GM18517 (cell line): Measurements from ENCODE around the gene ME1.
"Not testable (repeated sequence)": the region's sequence is repeated elsewhere in the genome, so short reads cannot be mapped to it uniquely, and the experiment has no call there.

Experiments used
- ATAC-seq: cut with Tn5 transposase; IDR thresholded peaks from one replicate; pipeline ENCODE4 v1.9.1; 2021; ENCODE audit warnings: mild to moderate bottlenecking, moderate library complexity; ENCODE audit not compliant: unreplicated experiment

Gene ME1

DNA sequence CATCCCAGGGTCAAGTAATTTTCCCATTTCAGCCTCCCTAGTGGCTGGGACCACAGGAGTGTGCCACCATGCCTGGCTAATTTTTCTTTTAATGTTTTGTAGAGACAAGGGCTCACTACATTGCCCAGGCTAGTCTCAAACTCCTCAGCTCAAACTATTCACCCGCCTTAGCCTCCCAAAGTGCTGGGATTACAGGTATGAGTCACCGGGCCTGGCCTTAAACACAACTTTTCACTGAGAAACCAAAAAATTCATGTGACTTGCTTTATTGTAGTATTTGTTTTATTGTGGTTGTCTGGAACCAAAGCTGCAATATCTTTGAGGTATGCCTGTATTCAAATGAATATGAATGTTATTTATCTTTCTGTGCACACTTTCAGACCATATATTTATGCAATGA lies 165.5 kb downstream of the ME1 start:
- ATAC-seq: no peak

DNA sequence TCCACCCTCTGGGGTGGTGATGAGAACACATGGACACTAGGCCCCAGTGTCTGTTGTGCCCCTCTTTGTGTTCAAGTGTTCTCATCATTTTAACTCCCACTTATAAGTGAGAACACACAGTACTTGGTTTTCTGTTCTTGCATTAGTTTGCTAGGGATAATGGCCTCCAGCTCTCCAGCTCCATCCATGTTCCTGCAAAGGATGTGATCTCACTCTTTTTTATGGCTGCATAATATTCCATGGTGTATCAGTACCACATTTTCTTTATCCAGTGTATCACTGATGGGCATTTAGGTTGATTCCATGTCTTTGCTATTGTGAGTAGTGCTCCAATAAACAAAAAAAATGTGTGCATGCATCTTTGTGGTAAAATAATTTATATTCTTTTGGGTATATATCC lies 170.3 kb downstream of the ME1 start:
- ATAC-seq: no peak

GRCh38 chr6:83258517-83258916 lies 172.3 kb downstream of the ME1 start:
- no peak for ATAC-seq

- ATAC-seq: no peak
These were observed 173.1 kb downstream of the ME1 start for GRCh38 chr6:83257791-83258190.

DNA sequence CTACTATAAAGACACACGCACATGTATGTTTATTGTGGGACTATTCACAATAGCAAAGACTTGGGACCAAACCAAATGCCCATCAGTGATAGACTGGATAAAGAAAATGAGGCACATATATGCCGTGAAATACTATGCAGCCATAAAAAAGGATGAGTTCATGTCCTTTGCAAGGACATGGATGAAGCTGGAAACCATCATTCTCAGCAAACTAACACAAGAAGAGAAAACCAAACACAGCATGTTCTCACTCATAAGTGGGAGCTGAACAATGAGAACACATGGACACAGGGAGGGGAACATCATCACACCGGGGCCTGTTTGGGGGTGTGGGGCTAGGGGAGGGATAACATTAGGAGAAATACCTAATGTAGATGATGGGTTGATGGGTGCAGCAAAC lies 174.1 kb downstream of the ME1 start:
- ATAC-seq: not testable (repeated sequence)

DNA sequence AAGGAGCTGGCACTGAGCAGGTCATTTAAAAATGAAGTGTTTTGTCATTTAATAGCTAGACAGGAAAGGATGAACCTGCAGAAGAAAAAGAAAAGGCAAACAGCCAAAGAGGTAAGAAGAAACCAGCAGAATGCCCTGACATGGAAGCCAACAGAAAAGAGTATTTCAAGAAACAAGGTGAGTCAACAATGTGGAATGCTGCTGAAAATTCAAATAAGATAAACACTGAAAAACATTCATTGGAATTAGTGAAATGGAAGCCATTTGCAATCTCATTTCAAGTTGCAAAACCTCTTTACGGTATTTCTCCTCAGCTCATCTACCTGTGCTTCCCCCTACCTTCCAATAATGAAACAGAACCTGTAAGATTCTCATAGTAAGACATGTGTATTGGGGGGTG lies 178.1 kb downstream of the ME1 start:
- no peak for ATAC-seq

- no peak for ATAC-seq
These were observed 180.6 kb downstream of the ME1 start for GRCh38 chr6:83250235-83250634.

GRCh38 chr6:83247471-83247870 lies 183.4 kb downstream of the ME1 start:
- no peak for ATAC-seq

GRCh38 chr6:83231146-83231545 lies 199.7 kb downstream of the ME1 start:
- no peak for ATAC-seq

DNA sequence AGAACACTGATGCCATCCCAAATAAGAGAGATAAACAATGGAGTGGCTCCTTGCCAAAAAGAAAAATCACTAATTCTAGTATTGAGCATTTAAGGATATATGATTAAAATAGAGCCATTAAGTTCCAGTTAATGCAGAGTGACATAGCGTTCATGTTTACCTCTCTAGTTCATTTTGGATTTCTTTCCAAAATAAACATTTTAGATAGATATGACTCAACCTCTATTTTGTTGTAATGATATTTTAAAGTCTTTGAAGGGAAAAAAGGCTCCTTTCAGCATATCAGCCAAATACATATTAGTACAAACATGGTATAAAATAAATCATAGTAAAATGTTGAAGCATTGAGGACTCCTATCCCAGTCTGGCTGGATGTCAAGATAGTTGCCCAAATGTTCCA lies 204.3 kb downstream of the ME1 start:
- no peak for ATAC-seq

- ATAC-seq: peak; percentile 64
These were observed 208.9 kb downstream of the ME1 start for GRCh38 chr6:83221889-83222479.

GRCh38 chr6:83221276-83221675 lies 209.6 kb downstream of the ME1 start:
- no peak for ATAC-seq

DNA sequence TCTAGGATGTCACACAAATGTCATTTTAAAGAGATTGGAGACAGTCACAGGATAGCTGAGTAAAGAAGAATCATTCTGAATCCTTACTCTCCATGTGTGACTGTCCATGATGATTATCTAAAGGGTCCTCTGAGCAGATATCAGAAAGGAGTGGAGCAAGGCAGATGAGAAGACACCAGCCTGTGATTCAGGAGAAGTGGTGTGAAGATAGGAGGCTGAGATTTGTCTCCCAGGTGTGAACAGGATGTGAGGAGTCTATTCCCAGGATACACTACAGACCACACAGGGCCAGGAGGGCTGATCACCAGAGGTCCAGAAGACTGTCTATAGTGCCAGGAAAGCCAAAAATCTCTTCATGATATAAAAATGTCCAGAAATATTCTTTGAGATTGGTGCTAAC lies 210.7 kb downstream of the ME1 start:
- ATAC-seq: no peak

GRCh38 chr6:83218646-83219045 lies 212.2 kb downstream of the ME1 start:
- ATAC-seq: no peak

GRCh38 chr6:83216806-83217205 lies 214.0 kb downstream of the ME1 start:
- no peak for ATAC-seq

DNA sequence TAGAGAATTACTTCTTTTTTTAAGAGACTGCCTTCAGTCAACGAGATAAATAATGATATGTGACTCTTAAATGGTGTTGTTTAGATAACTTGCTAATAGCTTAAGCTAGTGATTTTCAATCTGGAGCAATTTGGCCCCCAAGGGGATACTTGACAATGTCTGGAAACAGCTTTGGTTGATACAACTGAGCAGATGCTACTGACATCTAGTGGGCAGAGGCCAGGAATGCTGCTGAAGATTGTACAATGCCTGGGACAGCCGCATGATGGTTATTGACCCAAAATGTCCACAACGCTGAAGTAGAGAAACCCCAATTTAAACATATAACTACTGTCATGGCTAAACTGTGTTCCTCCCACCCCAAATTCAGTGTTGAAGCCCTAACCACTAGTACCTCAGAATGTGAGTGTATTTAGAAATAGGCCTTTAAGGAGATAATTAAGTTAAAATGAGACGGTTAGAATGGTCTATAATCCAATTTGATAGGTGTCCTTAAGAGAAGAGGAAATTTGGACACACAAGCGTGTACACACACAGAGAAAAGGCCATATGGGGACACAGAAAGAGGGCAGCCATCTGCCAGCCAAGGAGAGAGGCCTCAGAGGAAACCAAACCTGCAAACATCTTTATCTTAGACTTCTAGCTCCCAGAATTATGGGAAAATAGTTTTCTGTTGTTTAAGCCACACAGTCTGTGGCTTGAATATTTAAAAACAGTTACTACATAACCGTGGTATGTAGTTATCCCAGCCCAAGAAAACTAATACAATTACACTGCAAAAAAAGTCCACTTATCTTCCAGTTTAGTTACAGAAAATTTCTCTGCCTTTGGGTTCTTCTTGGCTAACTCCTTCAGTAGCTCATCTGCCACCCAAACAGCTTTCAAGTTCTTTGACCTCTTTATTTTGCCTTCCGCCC lies 215.5 kb downstream of the ME1 start:
- peak; percentile 99 for ATAC-seq

DNA sequence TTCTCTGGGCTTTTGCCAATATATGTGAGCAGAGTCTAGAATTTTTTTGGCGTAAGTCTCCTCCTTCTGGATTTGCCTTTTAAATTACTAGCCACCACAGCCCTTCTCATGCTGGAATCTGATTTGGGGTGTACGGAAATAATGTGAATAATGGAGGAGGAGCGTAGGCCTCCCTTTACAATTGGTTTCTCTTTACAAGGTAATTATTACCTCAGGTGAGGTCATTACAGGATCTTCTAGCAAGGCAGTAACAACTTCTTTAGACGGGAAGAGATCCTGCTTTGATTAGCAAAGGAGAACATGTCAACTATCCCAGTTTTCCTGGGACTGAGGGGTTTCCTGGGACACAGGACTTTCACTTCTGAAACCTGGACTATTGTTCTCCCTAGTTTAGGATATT lies 228.8 kb downstream of the ME1 start:
- ATAC-seq: no peak

DNA sequence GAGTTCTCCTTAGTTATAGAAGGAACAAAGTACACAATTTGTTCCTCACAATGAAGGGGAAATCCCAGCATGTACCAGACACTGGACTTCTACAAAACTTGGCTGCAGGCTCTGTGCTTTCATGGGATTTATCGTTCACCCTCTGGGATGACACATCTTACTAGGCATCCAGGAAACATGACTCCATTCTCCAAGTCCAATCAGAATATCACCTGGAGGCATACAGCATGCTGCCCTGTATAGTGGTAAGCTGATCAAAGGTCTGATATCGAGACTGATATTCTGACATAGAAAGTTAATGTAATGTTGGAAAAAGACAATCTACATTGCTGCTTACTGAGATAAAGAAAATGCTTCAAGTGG lies 231.0 kb downstream of the ME1 start:
- ATAC-seq: no peak

DNA sequence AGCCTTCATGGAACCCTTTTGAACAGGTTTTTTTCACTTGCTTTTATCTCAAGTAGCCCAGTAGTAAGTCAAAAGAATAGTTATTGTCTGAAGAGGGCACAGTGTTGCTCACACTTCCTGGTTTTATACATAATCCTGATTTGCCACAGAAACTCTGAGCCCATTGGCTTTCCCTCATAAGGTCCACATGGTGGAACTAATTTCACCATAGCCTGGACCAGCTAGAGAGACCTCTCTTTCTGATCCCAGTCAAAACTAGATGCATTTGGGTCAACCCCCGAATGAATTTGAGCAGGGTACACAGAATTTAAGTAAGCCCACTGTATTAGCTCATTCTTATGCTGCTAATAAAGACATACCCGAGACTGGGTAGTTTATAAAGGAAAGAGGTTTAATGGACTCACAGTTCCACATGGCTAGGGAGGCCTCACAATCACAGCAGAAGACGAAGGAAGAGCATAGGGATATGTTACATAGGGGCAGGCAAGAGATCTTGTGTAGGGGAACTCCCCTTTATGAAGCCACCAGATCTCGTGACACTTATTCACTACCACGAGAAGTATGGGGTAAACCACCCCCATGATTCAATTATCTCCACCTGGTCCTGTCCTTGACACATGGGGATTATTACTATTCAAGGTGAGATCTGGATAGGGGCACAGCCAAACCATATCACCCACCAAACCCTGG lies 231.5 kb downstream of the ME1 start:
- ATAC-seq: no peak

DNA sequence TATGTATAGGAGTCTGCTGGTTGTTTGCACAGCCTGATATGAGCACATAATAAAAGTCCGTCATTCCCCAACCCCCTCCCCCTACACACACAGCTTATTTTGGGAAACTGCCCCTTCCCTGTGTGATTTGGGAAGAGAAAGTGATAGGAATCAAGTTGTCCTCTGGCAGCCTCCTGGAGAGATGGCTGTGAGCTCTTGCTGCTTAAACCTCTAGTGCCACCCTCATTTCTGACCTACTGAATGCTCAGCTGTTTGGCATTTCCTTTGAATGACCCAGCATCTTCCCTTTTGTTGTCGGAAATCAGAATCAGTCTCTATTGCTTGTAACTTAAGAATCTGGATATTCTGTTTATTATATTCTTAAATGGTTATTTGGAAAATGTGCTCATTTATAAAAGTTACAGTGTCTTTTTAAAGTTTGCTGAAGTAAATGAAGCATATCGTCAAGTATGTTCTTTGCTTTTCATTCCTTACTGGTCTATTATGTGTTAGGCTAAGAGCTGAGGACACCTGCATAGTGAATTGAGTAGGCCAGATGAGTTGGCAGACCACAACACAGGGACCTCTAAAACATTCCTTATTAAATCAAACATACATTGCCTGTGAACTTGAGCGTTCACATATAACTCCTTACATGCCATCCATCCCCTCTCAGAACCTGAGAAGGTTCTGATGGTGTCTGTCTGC lies 232.2 kb downstream of the ME1 start:
- ATAC-seq: no peak

- ATAC-seq: no peak
These were observed 236.9 kb downstream of the ME1 start for GRCh38 chr6:83193747-83194566.
